ENCODE results near the gene COL27A1.

Gene COL27A1

DNA sequence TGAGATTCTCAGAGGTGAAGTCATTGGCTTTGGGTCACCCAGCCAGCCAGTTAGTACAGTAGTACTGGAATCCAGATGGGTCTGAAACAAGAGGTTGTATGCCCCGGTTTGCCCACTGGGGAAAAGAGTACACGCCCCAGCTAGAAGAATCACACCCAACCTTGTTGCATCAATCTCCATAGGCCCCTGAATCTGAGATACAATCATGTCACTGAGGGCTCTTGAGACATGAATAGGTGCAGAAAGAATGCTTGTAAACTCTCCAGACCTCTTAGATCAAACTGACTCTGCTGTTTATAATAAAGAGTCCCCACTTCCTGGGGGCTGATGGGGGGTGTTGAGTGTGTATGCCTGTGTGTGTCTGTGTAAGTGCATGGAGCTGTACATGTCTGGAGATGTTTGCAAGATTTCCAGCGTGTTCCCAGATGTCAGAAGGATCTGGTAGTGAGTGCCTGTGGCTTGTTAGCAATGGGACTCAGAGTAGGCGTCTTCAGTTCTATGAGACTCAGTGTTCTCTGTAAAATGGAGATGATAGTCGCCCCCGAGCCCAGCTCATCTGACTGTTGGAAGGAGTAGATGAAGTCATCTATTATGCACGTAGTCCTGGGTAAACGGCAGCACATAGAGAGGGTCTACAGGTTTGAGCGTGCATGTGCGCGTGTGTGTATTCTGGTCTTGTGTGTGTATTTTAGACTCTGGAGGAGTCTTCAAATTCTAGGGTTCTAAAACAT, 48.2 kb downstream of the COL27A1 start:
- TF ChIP-seq ZFX (IDR thresholded peaks at IDR 0.05) (no peak), CTCF (conservative IDR thresholded peaks at IDR 0.05) (no peak)
- no peak overlapping the region for H3K27ac ChIP-seq

DNA sequence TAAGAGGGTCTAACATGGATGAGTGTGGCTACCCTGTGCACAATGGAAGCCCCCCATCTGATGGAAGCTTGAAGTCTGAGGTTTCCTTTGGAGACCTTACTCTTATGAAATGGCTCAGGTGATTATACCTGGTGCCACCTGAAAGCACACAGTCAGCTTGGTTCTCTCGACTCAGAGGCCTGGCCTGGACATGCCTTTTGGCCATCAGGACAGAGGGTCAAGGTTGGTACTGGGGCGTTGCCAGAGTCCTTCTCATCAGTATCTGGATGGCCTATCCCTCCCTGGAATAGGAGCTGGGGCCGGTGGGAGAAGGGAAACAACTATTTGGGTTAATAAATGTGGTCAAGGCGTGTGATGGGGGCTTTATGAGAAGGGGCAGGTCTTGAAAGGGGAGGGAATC, 48.9 kb downstream of the COL27A1 start:
- no peak for TF ChIP-seq ZFX (IDR thresholded peaks at IDR 0.05)
- no peak for TF ChIP-seq CTCF (conservative IDR thresholded peaks at IDR 0.05)
- H3K27ac ChIP-seq, result no peak overlapping the region

DNA sequence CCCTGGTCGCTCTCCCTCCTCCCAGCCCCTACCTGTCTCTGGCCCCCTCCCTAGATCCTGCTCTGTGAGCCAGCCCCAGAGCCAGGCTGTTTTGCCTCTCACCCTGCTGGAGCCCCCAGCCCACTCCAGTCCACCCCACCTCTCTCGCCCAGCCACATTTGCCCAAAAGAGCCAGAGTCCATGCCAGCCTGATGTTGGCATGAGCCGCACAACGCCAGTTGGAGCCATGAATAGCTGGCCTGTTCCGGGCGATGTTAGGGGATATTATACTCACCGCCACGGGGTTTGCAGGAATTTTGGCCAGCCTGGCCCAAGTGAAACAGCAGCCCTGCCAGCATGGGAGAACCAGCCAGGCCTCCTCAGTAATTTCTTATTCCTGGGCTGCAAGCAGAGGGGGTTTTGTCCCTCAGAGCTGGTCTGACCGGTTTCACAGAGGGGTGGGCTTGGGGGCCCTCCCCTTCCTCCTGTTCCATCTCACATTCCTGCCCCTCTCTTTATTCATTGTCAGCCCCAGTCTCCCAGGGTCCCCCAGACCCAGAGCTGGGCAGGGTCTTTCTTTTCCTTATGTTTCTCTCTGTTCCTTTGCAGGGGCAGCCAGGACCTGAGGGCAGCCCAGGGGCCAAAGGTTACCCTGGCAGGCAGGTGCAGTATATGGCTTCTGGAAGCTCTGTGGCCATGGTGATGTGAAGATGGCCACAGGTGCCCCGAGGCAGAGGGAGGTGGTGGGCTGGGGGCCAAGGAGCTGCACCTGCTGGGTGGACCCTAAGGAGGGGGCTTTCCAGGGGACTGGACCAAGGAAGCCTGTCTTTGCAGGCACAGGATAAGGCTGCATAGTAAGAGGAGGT, 50.1 kb downstream of the COL27A1 start:
- no peak overlapping the region for H3K27ac ChIP-seq
- TF ChIP-seq ZFX (IDR thresholded peaks at IDR 0.05), result no peak
- no peak for TF ChIP-seq CTCF (conservative IDR thresholded peaks at IDR 0.05)

DNA sequence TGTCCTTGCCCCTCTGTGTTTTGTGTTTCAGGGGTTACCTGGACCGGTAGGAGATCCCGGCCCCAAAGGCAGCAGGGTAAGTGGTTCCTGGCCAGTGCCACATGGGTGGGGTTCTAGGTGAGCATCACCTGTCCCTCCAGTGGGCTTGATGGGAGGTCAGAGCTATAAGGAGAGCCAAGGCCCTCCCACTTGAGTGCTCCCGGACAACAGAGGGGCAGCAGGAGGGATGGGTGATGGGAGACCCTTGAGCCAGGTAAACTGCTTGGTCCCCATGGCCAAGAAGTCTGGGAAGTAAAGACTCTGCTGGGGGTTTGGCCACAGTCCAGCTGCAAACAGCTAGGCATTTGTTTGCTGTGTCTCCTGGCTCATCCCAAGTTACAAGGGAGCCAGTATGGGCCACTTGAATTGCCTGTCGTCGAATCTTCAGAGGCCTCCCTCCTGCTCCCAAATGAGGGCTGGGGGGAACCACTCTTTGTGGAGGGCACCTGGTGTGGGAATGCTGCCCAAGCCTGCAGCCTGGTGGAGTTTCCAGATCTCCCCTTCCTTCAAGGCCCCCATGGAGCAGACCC, 51.0 kb downstream of the COL27A1 start:
- no peak overlapping the region for H3K27ac ChIP-seq

GRCh38 chr9:114207034-114207810, 51.9 kb downstream of the COL27A1 start:
- TF ChIP-seq ZFX (IDR thresholded peaks at IDR 0.05), result no peak
- H3K27ac ChIP-seq, result no peak overlapping the region

More for the DNA sequence above, 51.0 kb downstream of the COL27A1 start:
- TF ChIP-seq CTCF (conservative IDR thresholded peaks at IDR 0.05) (no peak), ZFX (IDR thresholded peaks at IDR 0.05) (no peak)

GRCh38 chr9:114207845-114208244, 52.5 kb downstream of the COL27A1 start:
- H3K27ac ChIP-seq, result no peak overlapping the region
- TF ChIP-seq CTCF (conservative IDR thresholded peaks at IDR 0.05) (no peak), ZFX (IDR thresholded peaks at IDR 0.05) (no peak)

DNA sequence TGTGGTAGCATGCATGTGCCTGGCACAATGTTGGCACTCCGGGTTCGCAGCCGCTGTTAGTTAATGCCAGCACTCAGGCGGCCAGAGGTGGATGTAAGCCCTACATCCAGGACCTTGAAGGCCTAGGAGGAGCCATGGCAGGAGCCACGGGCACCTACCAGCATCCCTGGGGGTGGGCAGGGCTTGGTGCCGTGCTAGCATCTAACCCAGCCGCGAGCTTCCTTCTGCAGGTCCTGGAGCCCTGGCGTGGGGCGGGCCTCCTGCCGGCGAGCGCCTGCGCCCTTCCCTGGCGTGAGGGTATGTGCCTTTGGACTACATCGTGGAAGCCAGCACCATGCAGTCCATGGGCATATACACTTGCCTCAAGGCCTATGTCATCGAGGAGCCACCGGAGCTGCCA, 53.8 kb downstream of the COL27A1 start:
- no peak for TF ChIP-seq ZFX (IDR thresholded peaks at IDR 0.05)
- no peak for TF ChIP-seq CTCF (conservative IDR thresholded peaks at IDR 0.05)
- H3K27ac ChIP-seq, result no peak overlapping the region

All from C4-2B (cell line).